MCF 10A (cell line): ENCODE measurements around the gene ASRGL1. TPM values are rescaled to one million over a fixed set of nuclear protein-coding genes. Genes with fewer than 3 reads are reported as not detected.

Experiments
- BruUV-seq: library from RNA; stranded (reverse); fragments of 400-500 nt; replicated peaks from 2 replicates; lab custom pipeline; 2021; lab: Mats Ljungman, UMichigan
- CTCF ChIA-PET: fragments of 300-600 bp; sonication (Branson Sonifier 250); formaldehyde crosslinking; extraction: SDS; loops from one replicate; lab custom pipeline; 2021; ENCODE audit warnings: antibody characterized with exemption, inconsistent platforms; lab: Yijun Ruan, JAX
- POLR2A ChIA-PET: fragments of 300-600, 350-650 bp; sonication (Branson Sonifier 250); formaldehyde crosslinking; extraction: SDS; loops from one replicate; lab custom pipeline; 2020; ENCODE audit warnings: antibody characterized with exemption, inconsistent platforms; lab: Yijun Ruan, JAX
- DNase-seq: peaks from one replicate; pipeline ENCODE4 v3.0.0-alpha.2; 2018; ENCODE audit not compliant: unreplicated experiment
- H3K27ac Mint-ChIP-seq: one replicate; pipeline ENCODE4 v1.8.0; 2022; ENCODE audit warnings: mild to moderate bottlenecking, low read depth, mixed read lengths; ENCODE audit not compliant: unreplicated experiment
- H3K27me3 Mint-ChIP-seq: one replicate; pipeline ENCODE4 v1.8.0; 2022; ENCODE audit warnings: mixed read lengths; ENCODE audit not compliant: insufficient read depth, unreplicated experiment
- H3K36me3 Mint-ChIP-seq: one replicate; pipeline ENCODE4 v1.8.0; 2022; ENCODE audit warnings: mild to moderate bottlenecking, moderate library complexity, mixed read lengths; ENCODE audit not compliant: insufficient read depth, unreplicated experiment
- H3K4me1 Mint-ChIP-seq: one replicate; pipeline ENCODE4 v1.8.0; 2022; ENCODE audit warnings: mixed read lengths; ENCODE audit not compliant: insufficient read depth, unreplicated experiment
- H3K4me3 Mint-ChIP-seq: one replicate; pipeline ENCODE4 v1.8.0; 2022; ENCODE audit warnings: mild to moderate bottlenecking, moderate library complexity, mixed read lengths; ENCODE audit not compliant: unreplicated experiment
- H3K9me3 Mint-ChIP-seq: one replicate; pipeline ENCODE4 v1.8.0; 2022; ENCODE audit warnings: mixed read lengths; ENCODE audit not compliant: unreplicated experiment
- CTCF ChIP-seq: fragments of 200-600 bp; IDR thresholded peaks from one replicate; pipeline ENCODE4 v1.8.0; 2022; ENCODE audit warnings: antibody characterized with exemption, mild to moderate bottlenecking; ENCODE audit not compliant: unreplicated experiment
- intact Hi-C: fragments of 100-400 bp; cut with micrococcal nuclease; formaldehyde crosslinking; loops from 2 replicates; pipeline ENCODE4 v1.14.1; 2022
- total RNA-seq: library from RNA; stranded (reverse); gene quantifications from 2 replicates; pipeline ENCODE4 v1.2.3, GENCODE V29; 2022

ASRGL1 gene
- total RNA-seq, 1 experiment from 2014 or later, result 0.65 TPM

DNA sequence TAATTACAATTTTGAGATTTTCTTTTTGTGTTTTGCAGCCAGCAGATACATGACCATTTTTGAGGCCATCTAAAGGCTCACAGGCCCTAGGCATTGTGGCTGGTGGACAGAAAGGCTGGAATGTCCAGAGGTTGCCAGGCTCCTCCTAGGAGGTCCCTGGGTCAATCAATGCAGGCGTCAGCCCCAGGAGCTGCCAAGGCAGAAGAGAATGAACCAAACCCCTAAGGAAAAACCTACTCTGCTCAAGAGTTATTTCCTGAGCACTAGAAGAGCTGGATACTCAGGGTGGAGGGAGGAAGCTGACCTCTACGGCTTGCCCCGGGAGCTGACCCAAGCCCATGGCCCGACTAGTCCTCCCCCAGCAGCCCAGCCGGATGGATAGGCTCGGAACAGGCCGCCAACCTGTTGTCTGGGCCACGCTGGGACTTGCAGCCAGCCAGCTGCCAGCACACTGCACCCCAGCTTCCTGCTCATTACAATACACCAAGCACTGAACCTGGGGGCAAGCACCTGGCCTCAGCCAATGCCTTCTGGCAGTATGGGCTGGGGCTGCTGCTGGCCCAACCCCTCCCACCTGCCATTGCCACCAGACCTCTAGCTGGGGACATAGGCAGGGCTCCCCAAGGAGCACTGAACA lies 75.9 kb downstream of the ASRGL1 start:
- BruUV-seq, result no TSS peak
- intact Hi-C loops, result no loop called here
- TF ChIP-seq CTCF, result no peak
- H3K36me3 Mint-ChIP-seq, result no peaks in the 10 kb centered on the region
- CTCF ChIA-PET, result interaction anchor here (0.6 to 2.1 kb wide), 7 partner anchors 9 to 130 kb away, joined by 3 to 10 read pairs (median 3); no protein-coding TSS in a partner anchor
- POLR2A ChIA-PET, result interaction anchor here (0.6 to 1.3 kb wide), 3 partner anchors 18 to 252 kb away, joined by 3 to 4 read pairs (median 4); partner anchors contain the start of genes C11orf98 and CSKMT
- DNase-seq, result no peak
- H3K27me3 Mint-ChIP-seq, result no peaks in the 10 kb centered on the region
- no peak overlapping the region for H3K27ac Mint-ChIP-seq
- H3K4me3 Mint-ChIP-seq, result no peak overlapping the region
- H3K4me1 Mint-ChIP-seq, result no peaks in the 10 kb centered on the region
- H3K9me3 Mint-ChIP-seq, result no peaks in the 10 kb centered on the region

DNA sequence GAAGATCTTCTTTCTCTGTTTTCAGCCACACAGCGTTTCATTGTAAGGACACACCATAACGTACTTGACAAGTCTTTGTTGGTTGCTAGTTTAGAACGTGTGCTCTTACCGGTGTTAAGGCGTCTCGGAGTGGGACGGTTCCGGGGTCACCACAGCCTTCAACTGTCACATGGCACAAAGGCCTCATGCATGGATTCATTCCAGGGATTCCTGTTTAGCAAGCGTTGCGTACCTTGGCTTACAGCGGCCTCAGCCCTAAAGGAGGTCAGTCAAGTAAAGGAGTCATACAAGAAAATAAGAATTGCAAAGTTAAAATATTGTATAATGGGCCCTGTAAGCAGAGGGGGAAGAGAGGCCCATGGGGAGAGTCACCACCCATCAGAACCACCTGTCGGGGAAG lies 79.3 kb downstream of the ASRGL1 start:
- no peak for TF ChIP-seq CTCF
- BruUV-seq, result no TSS peak
- Mint-ChIP-seq H3K4me3 (no peak overlapping the region), H3K36me3 (no peaks in the 10 kb centered on the region), H3K27me3 (no peaks in the 10 kb centered on the region), H3K9me3 (no peaks in the 10 kb centered on the region), H3K27ac (no peak overlapping the region), H3K4me1 (no peaks in the 10 kb centered on the region)
- DNase-seq, result no peak
- ChIA-PET POLR2A (interaction anchor here (0.7 to 1.1 kb wide), 2 partner anchors 130 to 229 kb away, joined by 3 read pairs; partner anchors contain the start of gene AHNAK), CTCF (interaction anchor here (0.6 to 1.0 kb wide), 3 partner anchors 8 to 144 kb away, joined by 3 to 4 read pairs (median 3); no protein-coding TSS in a partner anchor)
- intact Hi-C loops, result no loop called here

- H3K4me1 Mint-ChIP-seq, result no peaks in the 10 kb centered on the region
- BruUV-seq, result no TSS peak
- no peak for DNase-seq
- H3K27me3 Mint-ChIP-seq, result no peaks in the 10 kb centered on the region
- CTCF ChIA-PET, result no interaction called here
- no peak for TF ChIP-seq CTCF
- intact Hi-C loops, result no loop called here
- no peak overlapping the region for H3K4me3 Mint-ChIP-seq
- H3K27ac Mint-ChIP-seq, result no peak overlapping the region
- POLR2A ChIA-PET, result no interaction called here
- no peaks in the 10 kb centered on the region for H3K9me3 Mint-ChIP-seq
- H3K36me3 Mint-ChIP-seq, result no peaks in the 10 kb centered on the region
Measured at GRCh38 chr11:62418136-62418535, 80.9 kb downstream of the ASRGL1 start.

- no peak for DNase-seq
- TF ChIP-seq CTCF, result no peak
- no peak within 1 kb of the TSS for H3K4me3 Mint-ChIP-seq
- POLR2A ChIA-PET, result no interaction called here
- BruUV-seq, result no TSS peak
- H3K36me3 Mint-ChIP-seq, result no peaks in the 10 kb centered on the region
- H3K27me3 Mint-ChIP-seq, result no peaks in the 10 kb centered on the region
- no peaks in the 10 kb centered on the region for H3K4me1 Mint-ChIP-seq
- CTCF ChIA-PET, result no interaction called here
- no peaks in the 10 kb centered on the region for H3K9me3 Mint-ChIP-seq
- intact Hi-C loops, result no loop called here
- H3K27ac Mint-ChIP-seq, result no peak within 1 kb of the TSS
Measured at GRCh38 chr11:62418733-62419132, 81.5 kb downstream of the ASRGL1 start, which contains the start of gene SCGB1A1. TSS of gene SCGB1A1 (plus strand) at chr11:62419033. CDS start at chr11:62419096, 63 bp downstream.
